GM19328 (cell line): ENCODE data around the gene MSI1.

Experiments used
- ATAC-seq: cut with Tn5 transposase; IDR thresholded peaks from one replicate; pipeline ENCODE4 v1.9.1; 2021; ENCODE audit warnings: mild to moderate bottlenecking, moderate library complexity; ENCODE audit not compliant: unreplicated experiment

MSI1 gene

GRCh38 chr12:120368789-120369602, at the start of gene MSI1:
TSS of gene MSI1 (minus strand) at chr12:120369164. CDS start at chr12:120369091, 73 bp downstream.
- no peak for ATAC-seq

DNA sequence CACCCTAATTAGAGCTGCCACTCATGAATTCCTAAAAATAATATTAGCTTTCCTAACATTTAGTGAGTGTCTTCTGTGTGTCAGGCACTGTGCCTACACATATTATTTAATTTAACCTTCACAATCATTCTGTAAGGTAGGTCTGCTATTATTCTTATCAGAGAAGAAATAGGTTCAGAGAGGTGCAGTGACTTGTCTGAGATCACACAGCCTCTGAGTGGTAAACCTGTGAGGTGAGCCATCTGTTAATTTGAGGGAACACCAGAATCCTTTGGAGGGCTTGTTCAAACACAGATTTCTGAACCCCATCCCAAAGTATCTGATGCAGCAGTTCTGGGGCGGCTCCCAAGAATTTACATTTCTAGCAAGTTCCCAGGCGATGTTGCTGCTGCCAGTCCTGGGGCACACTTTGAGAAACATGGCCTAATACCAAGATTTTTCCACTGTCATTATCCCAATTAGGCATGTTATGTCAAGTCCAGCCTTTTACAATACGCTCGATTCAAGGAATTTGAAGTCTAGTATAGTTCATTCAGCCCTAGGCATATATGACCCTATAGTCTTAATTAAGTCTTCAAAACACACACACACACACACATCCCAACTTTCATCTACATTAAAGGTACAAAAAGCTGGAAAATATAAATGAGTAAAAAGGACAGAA, 49.1 kb upstream of the MSI1 start:
- no peak for ATAC-seq

DNA sequence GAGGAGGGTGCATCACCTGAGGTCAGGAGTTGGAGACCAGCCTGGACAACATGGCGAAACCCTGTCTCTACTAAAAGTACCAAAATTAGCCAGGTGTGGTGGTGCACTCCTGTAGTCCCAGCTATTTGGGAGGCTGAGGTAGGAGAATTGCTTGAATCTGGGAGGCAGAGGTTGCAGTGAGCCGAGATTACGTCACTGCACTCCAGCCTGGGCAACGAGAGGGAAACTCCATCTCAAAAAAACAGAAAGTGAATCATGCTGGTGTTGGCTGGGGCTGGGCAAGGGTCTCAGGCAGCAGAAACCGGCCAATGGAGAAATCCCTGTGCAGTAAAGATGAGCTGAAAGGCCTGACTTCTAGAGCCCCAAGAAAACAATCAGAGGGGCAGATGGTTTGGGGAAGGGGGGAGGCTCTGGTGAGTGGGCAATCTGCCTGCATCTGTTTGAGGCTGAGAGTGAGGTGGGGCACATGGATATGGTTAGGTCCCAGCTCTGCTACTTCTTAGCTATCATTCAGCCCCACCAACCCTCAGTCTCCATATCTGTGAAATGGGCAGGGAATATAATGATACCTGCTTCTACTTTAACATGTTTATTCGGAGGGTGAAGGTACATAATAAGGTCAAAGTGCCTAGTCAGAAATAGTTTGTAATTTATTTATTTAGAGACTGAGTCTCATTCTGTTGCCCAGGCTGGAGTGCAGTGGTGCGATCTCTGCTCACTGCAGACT, 47.7 kb upstream of the MSI1 start:
- ATAC-seq = no peak

DNA sequence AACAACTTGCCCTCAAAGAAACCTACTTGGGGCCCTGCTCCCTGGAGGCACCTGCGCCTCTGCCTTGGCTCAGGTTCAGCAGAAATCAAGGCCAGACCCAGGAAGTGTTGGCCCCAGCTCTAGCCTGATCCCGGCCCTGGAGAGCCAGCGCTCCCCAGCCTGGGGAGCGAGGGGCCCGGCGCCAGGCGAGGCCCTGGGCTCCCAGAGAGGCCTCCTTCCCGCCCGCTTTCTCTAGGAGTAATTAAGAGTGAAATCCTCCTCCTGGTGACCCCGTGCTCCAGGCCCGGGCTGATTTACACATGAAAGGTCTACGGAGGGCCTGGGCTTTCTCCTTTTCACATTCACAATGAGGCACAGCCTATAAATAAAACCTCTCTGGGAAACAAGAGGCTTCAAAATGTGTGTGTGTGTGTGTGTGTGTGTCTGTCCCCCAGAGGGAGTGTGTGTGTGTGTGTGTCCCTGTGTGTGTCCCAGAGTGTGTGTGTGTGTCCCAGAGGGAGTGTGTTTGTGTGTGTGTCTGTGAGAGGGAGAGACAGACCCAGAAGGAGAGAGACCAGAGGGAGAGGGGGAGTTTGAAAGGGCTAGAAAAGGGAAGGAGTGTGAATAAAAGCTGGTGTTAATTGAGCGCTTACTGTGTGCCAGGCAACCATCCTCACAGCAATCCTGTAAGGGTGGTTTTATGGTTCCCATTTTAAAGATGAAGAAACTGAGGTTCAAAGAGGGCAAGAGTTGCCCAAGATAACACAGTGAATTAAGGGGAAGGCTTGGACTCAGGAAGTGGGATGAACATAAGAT, 45.1 kb upstream of the MSI1 start:
- no peak for ATAC-seq

GRCh38 chr12:120412421-120412820, 43.5 kb upstream of the MSI1 start:
- ATAC-seq = no peak

DNA sequence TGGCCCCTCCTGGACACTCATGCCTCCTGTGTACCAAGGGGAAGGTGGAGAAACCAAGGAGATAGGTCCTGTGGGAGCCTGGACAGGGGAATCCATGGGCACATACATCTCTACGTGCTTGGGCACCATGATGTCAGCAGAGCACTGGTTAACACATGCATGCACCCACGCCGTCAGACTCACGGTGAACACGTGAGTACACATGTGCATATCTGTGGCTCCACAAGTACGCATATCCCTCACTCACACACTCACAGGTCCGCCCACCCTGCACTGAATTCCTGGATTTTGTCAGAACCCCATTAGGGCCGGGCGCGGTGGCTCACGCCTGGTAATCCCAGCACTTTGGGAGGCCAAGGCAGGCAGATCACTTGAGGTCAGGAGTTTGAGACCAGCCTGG, 39.8 kb upstream of the MSI1 start:
- no peak for ATAC-seq

DNA sequence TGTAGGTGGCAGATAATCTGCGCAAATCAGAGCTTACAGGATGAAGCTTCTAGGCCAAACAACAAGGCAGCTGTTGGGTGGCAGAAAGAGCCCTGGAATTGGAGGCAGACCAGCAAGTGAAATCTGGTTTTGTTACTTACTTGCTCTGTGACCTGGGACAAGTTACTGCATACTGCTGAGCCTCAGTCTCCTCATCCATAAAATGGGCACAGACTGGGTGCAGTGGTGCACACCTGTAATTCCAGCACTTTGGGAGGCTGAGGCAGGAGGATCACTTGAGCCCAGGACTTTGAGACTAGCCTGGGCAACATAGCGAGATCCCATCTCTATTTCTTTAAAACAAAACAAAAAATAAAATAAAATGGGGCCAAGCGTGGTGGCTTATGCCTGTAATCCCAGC, 37.6 kb upstream of the MSI1 start:
- no peak for ATAC-seq

GRCh38 chr12:120406069-120406468, 37.1 kb upstream of the MSI1 start:
- no peak for ATAC-seq

- no peak for ATAC-seq
Measured at GRCh38 chr12:120404271-120404670, 35.3 kb upstream of the MSI1 start.

- ATAC-seq = no peak
Measured at GRCh38 chr12:120403869-120404268, 34.9 kb upstream of the MSI1 start.

GRCh38 chr12:120402217-120402616, 33.3 kb upstream of the MSI1 start:
- ATAC-seq = no peak

GRCh38 chr12:120399531-120399930, 30.6 kb upstream of the MSI1 start:
- ATAC-seq = no peak

DNA sequence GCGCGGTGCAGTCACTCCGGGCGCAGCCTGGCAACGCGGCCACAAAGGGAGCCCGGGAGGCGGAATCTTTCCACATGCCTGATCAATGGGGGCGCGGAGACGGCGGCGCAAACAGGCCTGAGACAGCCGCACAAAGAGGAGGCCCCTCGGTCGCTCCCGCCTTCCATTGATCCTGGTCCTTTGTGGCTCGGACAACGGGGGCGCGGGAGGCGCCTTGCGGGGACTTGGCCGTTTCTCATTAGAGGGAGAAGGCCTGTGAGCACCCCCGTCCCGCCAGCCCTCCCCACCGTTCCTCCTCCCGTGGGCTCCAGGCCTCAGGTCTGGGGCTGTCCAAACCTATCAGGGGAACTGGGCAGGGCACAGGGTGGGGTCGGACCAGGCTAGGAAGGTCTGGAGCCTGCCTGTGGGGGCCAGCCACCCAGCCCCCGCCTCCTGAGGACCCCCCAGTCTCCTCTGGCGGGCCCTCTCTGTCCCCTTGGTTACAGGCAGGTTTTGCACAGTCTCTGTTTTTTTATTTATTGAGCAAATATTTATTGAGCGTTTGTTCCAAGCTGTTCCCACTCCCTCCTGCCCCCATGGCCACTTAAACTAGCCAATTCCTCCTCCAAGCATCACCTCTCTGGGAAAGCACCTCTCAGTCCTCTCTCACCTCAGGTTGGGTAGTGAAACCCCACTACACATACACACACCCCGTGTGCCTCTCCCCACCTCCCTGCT, 29.0 kb upstream of the MSI1 start:
- no peak for ATAC-seq

- ATAC-seq = no peak
Measured at GRCh38 chr12:120394483-120395367, 25.8 kb upstream of the MSI1 start.

DNA sequence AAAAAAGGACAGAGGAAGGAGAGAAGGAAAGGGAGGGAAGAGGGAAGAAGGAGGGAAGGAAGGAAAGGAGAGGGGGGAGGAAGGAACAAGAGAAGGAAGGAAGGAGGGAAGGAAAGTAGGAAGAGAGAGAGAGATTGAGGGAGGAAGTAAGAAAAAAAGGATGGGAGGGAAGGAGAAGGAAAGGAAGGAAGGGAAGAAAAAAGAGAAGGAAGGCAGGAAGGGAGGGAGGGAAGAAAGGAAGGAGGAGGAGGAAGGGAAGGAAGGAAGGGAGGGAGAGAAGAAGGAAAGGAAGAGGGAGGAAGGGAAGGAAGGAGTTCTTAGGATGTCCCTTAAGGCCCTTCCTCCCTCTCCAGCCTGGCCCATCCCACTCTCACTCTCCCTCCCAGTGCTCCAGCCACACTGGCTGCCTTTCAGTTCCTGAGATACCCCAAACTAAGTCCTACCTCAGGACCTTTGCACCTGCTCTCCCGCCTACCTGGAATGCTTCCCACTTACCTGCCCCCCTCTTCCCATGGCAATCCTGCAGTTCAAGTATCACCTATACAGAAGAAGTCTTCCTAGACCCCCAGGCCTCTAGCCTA, 21.7 kb upstream of the MSI1 start:
- ATAC-seq = no peak

- ATAC-seq = no peak
Measured at GRCh38 chr12:120388691-120389481, 19.9 kb upstream of the MSI1 start.

DNA sequence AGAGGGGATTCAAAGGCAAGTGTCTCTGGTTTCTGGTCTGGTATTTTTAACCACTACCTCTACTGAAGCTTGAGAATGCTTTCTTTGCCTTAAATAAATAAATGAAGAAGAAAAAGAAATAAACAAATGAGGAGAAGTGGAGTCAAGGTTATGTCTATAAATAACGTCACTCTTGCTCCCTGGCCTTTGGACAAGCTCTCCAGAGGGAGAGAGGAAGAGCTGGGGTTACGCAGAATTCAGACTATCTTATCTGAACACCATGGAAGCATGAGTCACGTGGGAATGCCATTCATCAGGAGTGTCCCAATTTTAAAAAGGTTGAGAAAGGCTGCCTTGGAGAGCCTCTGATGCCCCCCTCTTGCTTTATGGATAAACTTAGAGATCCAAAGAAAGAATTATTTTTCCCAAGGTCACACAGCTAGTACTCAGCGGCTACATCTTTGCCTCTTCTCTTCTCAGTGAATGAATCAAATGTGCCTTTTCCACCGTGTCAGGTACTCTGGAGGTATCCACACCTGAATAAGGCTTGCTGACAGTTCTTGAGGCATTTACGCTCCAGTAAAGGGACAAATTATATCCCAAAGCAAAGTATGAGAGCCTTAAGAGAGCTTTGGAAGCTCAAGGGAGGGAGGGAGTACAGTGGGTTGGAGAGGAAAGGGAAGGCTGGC, 12.9 kb upstream of the MSI1 start:
- no peak for ATAC-seq

GRCh38 chr12:120378036-120378435, 9.1 kb upstream of the MSI1 start:
- no peak for ATAC-seq
